ENCODE data around the gene IFTAP. TPM values are rescaled to one million over a fixed set of nuclear protein-coding genes. Genes with fewer than 3 reads are reported as not detected.
"Not testable (repeated sequence)": the region's sequence is repeated elsewhere in the genome, so short reads cannot be mapped to it uniquely, and the experiment has no call there.

Gene IFTAP
- total RNA-seq, 1 donor from 2014 or later = 50.1 TPM

DNA sequence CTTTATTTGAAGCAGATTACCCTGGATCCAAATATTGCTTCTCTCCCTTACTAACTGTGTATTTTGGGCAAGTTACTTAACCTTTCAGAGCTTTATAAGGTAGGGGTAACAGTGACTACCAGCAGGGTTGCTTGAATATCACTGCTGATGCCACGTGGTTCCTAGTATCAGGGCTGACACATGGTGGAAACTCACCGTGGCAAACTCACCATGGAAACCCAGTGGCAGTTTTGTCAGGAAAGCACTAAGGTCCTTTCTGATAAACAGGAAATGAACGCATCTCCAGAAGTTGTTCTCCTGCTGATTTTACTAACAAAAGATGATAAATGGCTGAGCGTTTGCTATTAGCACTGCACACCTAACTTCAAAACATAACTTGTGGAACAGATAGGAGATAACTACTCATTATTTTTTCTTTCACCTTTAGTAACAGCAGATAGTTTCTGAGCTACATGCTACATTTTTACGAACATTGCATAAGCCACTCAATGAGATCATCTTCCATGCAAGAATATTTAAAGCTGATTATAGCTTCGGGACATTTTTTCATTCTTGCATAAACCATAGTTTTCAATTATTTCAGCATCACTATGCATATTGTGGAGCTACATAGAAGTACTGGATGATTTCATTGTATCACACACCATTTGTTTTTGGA lies 63.4 kb downstream of the IFTAP start:
- H3K4me1 ChIP-seq = no peaks in the 10 kb centered on the region
- intact Hi-C loops (cut with micrococcal nuclease) = no loop called here
- no peak overlapping the region for H3K27ac ChIP-seq (replicated peaks)
- DNase-seq = no peak
- peaks cover 23% of the 10 kb centered on the region for H3K36me3 ChIP-seq
- no peaks in the 10 kb centered on the region for H3K27me3 ChIP-seq (ENCODE audit: low read depth)
- peaks cover 11% of the 10 kb centered on the region for H3K9me3 ChIP-seq (replicated peaks)
- TF ChIP-seq, protein P1, sequence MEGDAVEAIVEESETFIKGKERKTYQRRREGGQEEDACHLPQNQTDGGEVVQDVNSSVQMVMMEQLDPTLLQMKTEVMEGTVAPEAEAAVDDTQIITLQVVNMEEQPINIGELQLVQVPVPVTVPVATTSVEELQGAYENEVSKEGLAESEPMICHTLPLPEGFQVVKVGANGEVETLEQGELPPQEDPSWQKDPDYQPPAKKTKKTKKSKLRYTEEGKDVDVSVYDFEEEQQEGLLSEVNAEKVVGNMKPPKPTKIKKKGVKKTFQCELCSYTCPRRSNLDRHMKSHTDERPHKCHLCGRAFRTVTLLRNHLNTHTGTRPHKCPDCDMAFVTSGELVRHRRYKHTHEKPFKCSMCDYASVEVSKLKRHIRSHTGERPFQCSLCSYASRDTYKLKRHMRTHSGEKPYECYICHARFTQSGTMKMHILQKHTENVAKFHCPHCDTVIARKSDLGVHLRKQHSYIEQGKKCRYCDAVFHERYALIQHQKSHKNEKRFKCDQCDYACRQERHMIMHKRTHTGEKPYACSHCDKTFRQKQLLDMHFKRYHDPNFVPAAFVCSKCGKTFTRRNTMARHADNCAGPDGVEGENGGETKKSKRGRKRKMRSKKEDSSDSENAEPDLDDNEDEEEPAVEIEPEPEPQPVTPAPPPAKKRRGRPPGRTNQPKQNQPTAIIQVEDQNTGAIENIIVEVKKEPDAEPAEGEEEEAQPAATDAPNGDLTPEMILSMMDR (IDR thresholded peaks at IDR 0.05; ENCODE audit: borderline replicate concordance) = no peak
- H3K4me3 ChIP-seq = no peak overlapping the region

- H3K4me3 ChIP-seq; H3K27me3 ChIP-seq (ENCODE audit: low read depth); H3K27ac ChIP-seq (replicated peaks); intact Hi-C loops (cut with micrococcal nuclease); DNase-seq; H3K4me1 ChIP-seq: not testable (repeated sequence)
- peaks cover 19% of the 10 kb centered on the region for H3K36me3 ChIP-seq
- peaks cover 11% of the 10 kb centered on the region for H3K9me3 ChIP-seq (replicated peaks)
These were observed 67.1 kb downstream of the IFTAP start for GRCh38 chr11:36661359-36661758.

DNA sequence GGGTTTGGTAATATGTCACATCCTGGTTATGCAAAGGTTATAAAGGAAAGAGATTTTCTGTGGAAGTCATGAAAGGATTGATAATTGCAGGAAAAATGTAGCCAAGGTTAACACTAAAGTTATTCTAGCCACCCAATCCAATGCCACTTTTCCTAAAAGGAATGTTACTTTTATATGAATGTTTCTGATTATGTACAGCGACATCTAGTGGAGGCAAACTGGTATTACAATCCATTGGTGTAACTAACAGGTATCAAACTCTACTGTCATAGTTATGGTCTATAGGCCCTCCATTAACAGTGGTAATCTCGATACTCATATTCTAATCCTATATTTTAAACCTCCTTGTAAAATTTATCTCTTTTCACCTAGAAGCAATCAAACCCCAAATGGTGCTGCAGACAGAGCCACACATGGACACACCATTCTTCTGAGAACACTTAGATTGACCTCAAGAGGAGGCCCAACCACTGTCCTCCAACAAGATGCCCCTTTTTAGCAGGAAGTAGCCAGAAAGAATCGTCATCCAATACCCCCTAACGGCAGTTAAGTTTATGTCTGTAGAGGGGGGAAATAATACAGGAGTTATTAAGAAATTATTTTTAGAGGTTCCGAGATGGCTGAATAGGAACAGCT lies 78.6 kb downstream of the IFTAP start:
- DNase-seq = no peak
- H3K27me3 ChIP-seq (ENCODE audit: low read depth) = no peaks in the 10 kb centered on the region
- intact Hi-C loops (cut with micrococcal nuclease) = loop anchor here (5.0 kb wide), 2 partner anchors 51 to 111 kb away; no protein-coding TSS in a partner anchor
- H3K36me3 ChIP-seq = no peaks in the 10 kb centered on the region
- no peak overlapping the region for H3K4me3 ChIP-seq
- peaks cover 7% of the 10 kb centered on the region for H3K4me1 ChIP-seq
- peaks cover 5% of the 10 kb centered on the region for H3K9me3 ChIP-seq (replicated peaks)
- TF ChIP-seq, protein P1 (IDR thresholded peaks at IDR 0.05; ENCODE audit: borderline replicate concordance) = peak; percentile 90
- H3K27ac ChIP-seq (replicated peaks) = no peak overlapping the region

DNA sequence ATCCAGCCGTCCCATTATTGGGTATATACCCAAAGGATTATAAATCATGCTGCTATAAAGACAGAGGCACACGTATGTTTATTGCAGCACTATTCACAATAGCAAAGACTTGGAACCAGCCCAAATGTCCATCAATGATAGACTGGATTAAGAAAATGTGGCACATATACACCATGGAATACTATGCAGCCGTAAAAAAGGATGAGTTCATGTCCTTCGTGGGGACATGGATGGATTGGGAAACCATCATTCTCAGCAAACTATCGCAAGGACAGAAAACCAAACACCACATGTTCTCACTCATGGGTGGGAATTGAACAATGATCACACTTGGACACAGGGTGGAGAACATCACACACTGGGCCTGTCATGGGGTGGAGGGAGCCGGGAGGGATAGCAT lies 85.2 kb downstream of the IFTAP start:
- H3K27ac ChIP-seq (replicated peaks); H3K36me3 ChIP-seq; H3K4me3 ChIP-seq; DNase-seq; H3K27me3 ChIP-seq (ENCODE audit: low read depth); H3K4me1 ChIP-seq; intact Hi-C loops (cut with micrococcal nuclease): not testable (repeated sequence)
- H3K9me3 ChIP-seq (replicated peaks) = peaks cover 11% of the 10 kb centered on the region

DNA sequence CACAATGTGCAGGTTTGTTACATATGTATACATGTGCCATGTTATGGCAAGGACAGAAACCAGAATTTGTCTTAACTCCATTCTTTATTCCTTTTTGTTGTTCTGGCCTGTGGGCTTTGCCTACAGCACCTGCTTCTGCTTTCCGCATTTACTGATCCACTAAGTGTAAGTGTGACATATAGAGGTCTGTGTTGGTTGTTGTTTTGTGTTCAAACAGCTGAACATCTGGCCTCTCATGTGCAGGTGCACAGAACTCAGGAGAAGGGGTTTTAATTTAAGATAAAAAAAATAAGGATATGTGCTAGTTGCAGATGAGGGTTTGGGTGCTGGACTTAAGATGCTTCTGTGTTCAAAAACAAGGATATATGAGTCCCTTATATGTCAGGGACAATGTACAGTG lies 89.5 kb downstream of the IFTAP start:
- Histone ChIP-seq H3K9me3 (replicated peaks) (peaks cover 8% of the 10 kb centered on the region), H3K4me3 (no peak overlapping the region), H3K36me3 (no peaks in the 10 kb centered on the region), H3K27me3 (ENCODE audit: low read depth) (peaks cover 8% of the 10 kb centered on the region), H3K4me1 (no peaks in the 10 kb centered on the region), H3K27ac (replicated peaks) (no peak overlapping the region)
- TF ChIP-seq, protein P1 (IDR thresholded peaks at IDR 0.05; ENCODE audit: borderline replicate concordance) = no peak
- intact Hi-C loops (cut with micrococcal nuclease) = no loop called here
- DNase-seq = no peak

DNA sequence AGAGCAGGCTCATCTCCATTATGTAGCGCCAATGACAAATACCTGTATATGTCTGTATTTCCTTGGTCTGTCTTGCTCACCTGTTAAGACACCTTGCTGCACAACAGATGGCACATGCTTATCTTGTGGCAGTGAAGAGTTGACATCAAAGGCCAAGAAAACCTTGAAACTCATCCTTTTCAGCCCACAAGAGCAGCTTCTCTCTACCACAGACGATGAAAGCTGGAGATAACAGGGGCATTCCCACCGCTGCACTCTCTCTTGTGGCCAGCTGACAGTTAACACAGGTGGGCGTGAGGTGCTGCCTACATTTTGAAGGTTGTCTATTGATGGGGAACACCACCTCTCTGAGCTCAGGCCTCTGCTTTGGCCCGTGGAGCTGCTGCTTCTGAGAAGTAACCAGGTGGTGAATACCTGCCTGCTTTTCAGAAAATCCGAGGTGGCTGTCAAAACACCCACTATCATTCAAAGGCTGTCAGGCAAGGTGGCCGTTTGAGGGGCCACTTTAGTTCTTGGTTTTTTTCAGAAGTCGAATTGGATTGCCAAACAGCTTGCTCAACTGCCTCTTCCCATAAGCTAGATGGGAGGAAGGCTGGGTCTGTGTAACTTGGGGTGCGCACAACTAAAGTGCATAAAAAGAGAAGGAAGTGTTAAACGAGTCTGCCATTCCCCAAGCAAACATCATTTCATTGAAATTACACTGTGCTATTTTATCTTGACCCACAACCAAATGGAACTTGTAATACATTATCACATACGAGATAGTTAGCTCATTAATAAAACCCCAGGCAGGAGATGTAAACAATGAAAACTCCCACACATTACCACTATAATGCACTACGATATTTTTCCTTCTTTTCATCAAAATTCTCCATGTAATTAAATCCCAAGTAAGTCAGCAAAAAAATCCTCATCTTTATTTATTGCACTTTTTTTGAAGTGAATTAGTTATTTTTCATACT lies 90.8 kb downstream of the IFTAP start:
- no peaks in the 10 kb centered on the region for H3K36me3 ChIP-seq
- TF ChIP-seq, protein P1 (IDR thresholded peaks at IDR 0.05; ENCODE audit: borderline replicate concordance) = no peak
- H3K4me3 ChIP-seq = no peak overlapping the region
- DNase-seq = no peak
- no peak overlapping the region for H3K27ac ChIP-seq (replicated peaks)
- H3K9me3 ChIP-seq (replicated peaks) = no peaks in the 10 kb centered on the region
- intact Hi-C loops (cut with micrococcal nuclease) = no loop called here
- no peaks in the 10 kb centered on the region for H3K4me1 ChIP-seq
- H3K27me3 ChIP-seq (ENCODE audit: low read depth) = peaks cover 11% of the 10 kb centered on the region

Data from left ventricle myocardium inferior (tissue), 1 donor.